ENCODE data around the gene CD24. TPM values are rescaled to one million over a fixed set of nuclear protein-coding genes. Genes with fewer than 3 reads are reported as not detected.

CD24 gene
- total RNA-seq, 1 experiment from 2014 or later, result 1,551 TPM

- WGBS (ENCODE audit: extremely low coverage, insufficient read length, low lambda C conversion rate), result no CpG with 5 or more reads among the region's 5 CpGs
- no peaks in the 10 kb centered on the region for H3K9me3 ChIP-seq (ENCODE audit: control insufficient read depth, low read depth, low read length)
- H3K18ac ChIP-seq (ENCODE audit: insufficient read length, low read depth, low read length), result no peak overlapping the region
- H2AFZ ChIP-seq (ENCODE audit: low read length), result no peak overlapping the region
- H3K56ac ChIP-seq (ENCODE audit: insufficient read length, low read depth, low read length), result no peak overlapping the region
- no peak overlapping the region for H2AK5ac ChIP-seq (ENCODE audit: insufficient read length, low read length)
- H3K23ac ChIP-seq (ENCODE audit: insufficient read length, low read depth, low read length), result no peak overlapping the region
- H2BK5ac ChIP-seq (ENCODE audit: insufficient read length, low read length), result no peak overlapping the region
- no peak overlapping the region for H3K4me2 ChIP-seq (ENCODE audit: insufficient read depth, insufficient read length, low read length)
- H3K4ac ChIP-seq (ENCODE audit: low read depth, low read length), result no peak overlapping the region
- Mint-ChIP-seq H3K27ac (peak overlapping the region in 2 of 3 experiments; percentile 7 to 72; a peak in 3 of 7 replicates), H3K9me3 (no peaks in the 10 kb centered on the region; a peak in 1 of 5 replicates), H3K4me1 (peaks cover 36 to 52% of the 10 kb centered on the region in 2 experiments), H3K4me3 (peak overlapping the region in 1 of 2 experiments; percentile 28; a peak in 1 of 5 replicates), H3K36me3 (ENCODE audit: insufficient read depth in 1 of 3, low read depth in 3 of 3) (no peaks in the 10 kb centered on the region), H3K27me3 (ENCODE audit: low read depth) (no peaks in the 10 kb centered on the region)
- no peaks in the 10 kb centered on the region for H4K20me1 ChIP-seq (ENCODE audit: control insufficient read depth, insufficient read depth, insufficient read length)
- H3K79me2 ChIP-seq (ENCODE audit: insufficient read depth, low read length), result no peaks in the 10 kb centered on the region
- no peak overlapping the region for H2BK15ac ChIP-seq (ENCODE audit: low read depth, low read length)
- no peaks in the 10 kb centered on the region for H3K27me3 ChIP-seq (ENCODE audit: insufficient read depth, low read length)
- H2BK120ac ChIP-seq (ENCODE audit: low read depth, low read length, poor library complexity, severe bottlenecking), result no peak overlapping the region
- no peak overlapping the region for H4K8ac ChIP-seq (replicated peaks; ENCODE audit: insufficient read length, low read depth, low read length)
- no peaks in the 10 kb centered on the region for H3K23me2 ChIP-seq (ENCODE audit: insufficient read length, low read depth, low read length, poor library complexity, severe bottlenecking)
- no peak overlapping the region for H2BK20ac ChIP-seq (ENCODE audit: low read depth, low read length, poor library complexity, severe bottlenecking)
- H3K4me1 ChIP-seq (ENCODE audit: insufficient read depth, low read length), result no peaks in the 10 kb centered on the region
- H3K14ac ChIP-seq (ENCODE audit: insufficient read depth, low read length), result no peak overlapping the region
- H2BK12ac ChIP-seq (ENCODE audit: insufficient read length, low read depth, low read length), result no peak overlapping the region
- no peak overlapping the region for H3K9ac ChIP-seq (ENCODE audit: extremely low read depth, insufficient read length, low read length)
- no peak overlapping the region for H4K91ac ChIP-seq (ENCODE audit: insufficient read length, low read depth, low read length)
- TF ChIP-seq CTCF (conservative IDR thresholded peaks at IDR 0.05), result no peak
- H3K79me1 ChIP-seq (ENCODE audit: insufficient read depth, low read depth, low read length, poor library complexity, severe bottlenecking), result no peaks in the 10 kb centered on the region
- DNase-seq, result peak; percentile 71
- no peak overlapping the region for H3T11ph ChIP-seq (ENCODE audit: low read length)
- H3K27ac ChIP-seq (ENCODE audit: insufficient read length, low read depth, low read length), result no peak overlapping the region
- H4K5ac ChIP-seq (ENCODE audit: insufficient read length, low read depth, low read length), result no peak overlapping the region
Observed at GRCh38 chr6:106927531-106928398, 46.8 kb downstream of the CD24 start.

All from H9 (cell line).